D341Med (cell line): ENCODE results near the gene MYD88.

ENCODE experiments used
- DNase-seq: peaks from one replicate; pipeline ENCODE4 v3.0.0; 2012; ENCODE audit warnings: low spot score

The MYD88 gene

GRCh38 chr3:38138349-38139190 lies at the start of gene MYD88:
MYD88 (plus strand) TSS chr3:38138661; CDS start chr3:38138701, 40 bp downstream.
- DNase-seq, result no peak

GRCh38 chr3:38089163-38089562 lies 49.3 kb upstream of the MYD88 start:
- DNase-seq, result no peak

GRCh38 chr3:38090453-38090852 lies 48.0 kb upstream of the MYD88 start:
- no peak for DNase-seq

- DNase-seq, result no peak
Measured at GRCh38 chr3:38094999-38095398, 43.5 kb upstream of the MYD88 start.

GRCh38 chr3:38095669-38096483 lies 42.6 kb upstream of the MYD88 start:
- DNase-seq, result no peak

GRCh38 chr3:38097446-38098375 lies 40.8 kb upstream of the MYD88 start:
- DNase-seq, result no peak

GRCh38 chr3:38098376-38098723 lies 40.1 kb upstream of the MYD88 start:
- DNase-seq, result no peak

GRCh38 chr3:38099518-38099917 lies 38.9 kb upstream of the MYD88 start:
- no peak for DNase-seq

GRCh38 chr3:38100498-38100897 lies 38.0 kb upstream of the MYD88 start:
- DNase-seq, result no peak

GRCh38 chr3:38101811-38102443 lies 36.5 kb upstream of the MYD88 start:
- DNase-seq, result no peak

- no peak for DNase-seq
Measured at GRCh38 chr3:38102444-38102814, 36.0 kb upstream of the MYD88 start.

GRCh38 chr3:38105525-38105924 lies 32.9 kb upstream of the MYD88 start:
- DNase-seq, result no peak

- DNase-seq, result no peak
Measured at GRCh38 chr3:38107911-38108648, 30.4 kb upstream of the MYD88 start.

GRCh38 chr3:38108649-38109579 lies 29.5 kb upstream of the MYD88 start:
- no peak for DNase-seq

GRCh38 chr3:38109580-38110313 lies 28.7 kb upstream of the MYD88 start:
- no peak for DNase-seq

- DNase-seq, result no peak
Measured at GRCh38 chr3:38110314-38111050, 28.0 kb upstream of the MYD88 start.

GRCh38 chr3:38111201-38111600 lies 27.3 kb upstream of the MYD88 start:
- no peak for DNase-seq

- DNase-seq, result no peak
Measured at GRCh38 chr3:38111696-38112377, 26.6 kb upstream of the MYD88 start.
